Fibroblast of peridontal ligament (primary cell): ENCODE results near the gene SCFD1.
"Not testable (repeated sequence)": the region's sequence is repeated elsewhere in the genome, so short reads cannot be mapped to it uniquely, and the experiment has no call there.

ENCODE experiments used
- DNase-seq: peaks from one replicate; pipeline ENCODE4 v3.0.0-alpha.2; 2010; ENCODE audit errors: extremely low read depth

Gene SCFD1, protein sequence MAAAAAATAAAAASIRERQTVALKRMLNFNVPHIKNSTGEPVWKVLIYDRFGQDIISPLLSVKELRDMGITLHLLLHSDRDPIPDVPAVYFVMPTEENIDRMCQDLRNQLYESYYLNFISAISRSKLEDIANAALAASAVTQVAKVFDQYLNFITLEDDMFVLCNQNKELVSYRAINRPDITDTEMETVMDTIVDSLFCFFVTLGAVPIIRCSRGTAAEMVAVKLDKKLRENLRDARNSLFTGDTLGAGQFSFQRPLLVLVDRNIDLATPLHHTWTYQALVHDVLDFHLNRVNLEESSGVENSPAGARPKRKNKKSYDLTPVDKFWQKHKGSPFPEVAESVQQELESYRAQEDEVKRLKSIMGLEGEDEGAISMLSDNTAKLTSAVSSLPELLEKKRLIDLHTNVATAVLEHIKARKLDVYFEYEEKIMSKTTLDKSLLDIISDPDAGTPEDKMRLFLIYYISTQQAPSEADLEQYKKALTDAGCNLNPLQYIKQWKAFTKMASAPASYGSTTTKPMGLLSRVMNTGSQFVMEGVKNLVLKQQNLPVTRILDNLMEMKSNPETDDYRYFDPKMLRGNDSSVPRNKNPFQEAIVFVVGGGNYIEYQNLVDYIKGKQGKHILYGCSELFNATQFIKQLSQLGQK

DNA sequence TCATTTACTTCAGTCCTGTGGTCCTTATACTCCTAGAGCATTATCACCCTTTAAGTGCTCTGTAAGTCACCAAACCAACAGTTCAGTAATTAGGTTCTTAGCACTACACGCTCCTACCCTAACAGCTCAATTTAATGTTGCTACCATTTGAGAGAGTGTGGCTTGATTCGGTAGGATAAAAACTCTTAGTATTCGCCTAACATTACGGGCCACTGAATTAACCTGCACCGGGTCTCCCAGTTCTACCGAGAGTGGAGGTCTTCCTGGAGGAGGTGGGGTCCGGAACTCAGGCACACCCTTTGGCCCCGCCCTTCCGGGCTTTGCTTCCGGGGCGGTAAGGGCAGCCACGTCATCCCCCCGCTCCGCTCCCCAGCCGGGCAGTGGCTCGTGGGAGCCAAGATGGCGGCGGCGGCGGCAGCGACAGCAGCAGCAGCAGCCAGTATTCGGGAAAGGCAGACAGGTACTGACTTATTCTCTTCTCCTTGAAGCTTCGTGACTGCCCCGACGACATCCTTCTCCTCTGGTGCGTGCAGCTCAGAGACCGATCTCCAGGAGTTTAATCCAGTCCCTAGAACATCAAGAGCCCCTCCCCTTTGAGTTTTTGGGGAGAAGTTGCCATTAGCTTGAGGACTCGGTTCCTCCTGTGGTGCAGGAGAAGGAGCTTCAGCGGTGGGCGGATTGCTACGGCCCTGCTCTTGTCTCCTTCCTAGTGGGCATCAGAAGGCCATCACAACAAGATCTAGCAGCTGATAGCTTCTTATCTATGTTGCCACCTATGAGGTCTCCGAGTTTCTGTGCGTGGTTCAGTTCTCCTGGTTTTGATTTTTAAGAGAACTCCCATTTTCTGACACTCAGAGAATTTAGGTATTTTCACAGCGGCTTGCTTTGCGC is at the start of gene SCFD1:
TSS of gene SCFD1 (plus strand) at position 380 of the 891 bp plus-strand sequence. CDS start at position 400, 20 bp downstream.
- peak; percentile 84 for DNase-seq

GRCh38 chr14:30572771-30573170 is 49.3 kb upstream of the SCFD1 start:
- DNase-seq, result no peak

DNA sequence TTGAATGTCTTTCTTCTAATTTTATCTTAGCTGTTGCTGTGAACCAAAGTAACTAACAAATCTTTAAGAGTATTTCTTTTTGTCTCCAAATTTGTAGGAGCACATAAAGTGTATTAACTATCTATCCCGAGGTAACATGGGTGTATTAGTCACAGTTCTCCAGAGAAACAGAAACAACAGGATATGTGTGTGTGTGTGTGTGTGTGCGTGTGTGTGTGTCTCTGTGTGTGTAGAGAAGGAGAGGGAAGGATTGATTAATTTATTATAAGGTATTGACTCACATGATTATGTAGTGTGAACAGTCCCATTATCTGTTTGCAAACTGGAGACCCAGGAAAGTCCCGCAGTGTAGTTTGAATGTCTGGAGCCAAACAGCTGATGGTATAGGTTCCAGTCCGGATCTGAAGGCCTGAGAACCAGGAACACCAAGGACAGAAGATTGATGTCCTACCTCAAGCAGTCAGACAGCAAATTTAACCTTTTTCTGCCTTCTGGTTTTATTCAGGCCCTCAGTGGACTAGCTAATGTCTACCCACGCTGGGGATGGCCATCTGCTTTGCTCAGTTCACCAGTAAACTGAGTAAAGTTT is 48.8 kb upstream of the SCFD1 start:
- peak; percentile 58 for DNase-seq

- no peak for DNase-seq
Measured at GRCh38 chr14:30573966-30574365, 48.2 kb upstream of the SCFD1 start.

GRCh38 chr14:30574777-30575176 is 47.3 kb upstream of the SCFD1 start:
- DNase-seq, result not testable (repeated sequence)

GRCh38 chr14:30576333-30576732 is 45.8 kb upstream of the SCFD1 start:
- DNase-seq, result not testable (repeated sequence)

DNA sequence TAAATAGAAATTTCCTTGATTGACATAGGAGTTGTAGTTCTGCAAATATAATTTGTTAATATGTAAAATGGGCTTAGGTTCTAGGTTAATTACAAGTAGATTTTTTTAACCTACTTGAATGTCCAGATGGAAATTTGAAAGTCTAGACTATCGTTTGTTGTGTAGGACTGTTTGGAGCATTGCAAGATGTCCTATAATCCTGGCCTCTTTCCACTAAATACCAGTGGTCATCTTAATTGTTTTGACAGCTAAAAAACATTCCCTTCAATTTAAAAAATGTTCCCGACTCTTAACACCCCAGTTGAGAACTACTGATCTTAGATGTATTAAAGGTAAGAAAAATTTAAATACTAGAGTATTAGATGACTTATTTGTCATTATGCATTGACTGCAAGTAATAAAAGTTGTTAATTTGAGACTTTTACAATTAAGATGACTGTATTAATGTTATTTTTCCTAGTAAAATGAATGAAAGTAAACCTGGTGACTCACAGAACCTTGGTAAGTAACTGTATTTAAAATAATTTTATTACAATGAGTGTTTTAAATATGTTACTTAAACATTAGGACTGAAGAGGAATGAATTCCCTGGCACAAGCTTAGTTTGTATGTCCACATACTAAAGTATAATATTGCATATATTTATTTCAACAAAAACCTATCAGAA is 41.4 kb upstream of the SCFD1 start:
- DNase-seq, result no peak

DNA sequence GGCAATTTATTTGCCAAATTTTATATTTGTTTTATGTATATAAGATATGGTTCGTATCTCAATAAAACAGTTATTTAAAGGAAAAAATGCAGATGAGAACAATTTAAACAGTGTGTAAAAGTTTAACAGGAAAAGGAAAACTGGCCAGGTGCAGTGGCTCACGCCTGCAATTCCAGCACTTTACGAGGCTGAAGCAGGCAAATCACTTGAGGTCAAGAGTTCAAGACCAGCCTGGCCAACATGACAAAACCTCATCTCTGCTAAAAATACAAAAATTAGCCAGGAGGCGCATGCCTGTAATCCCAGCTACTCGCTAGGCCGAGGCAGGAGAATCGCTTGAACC is 40.9 kb upstream of the SCFD1 start:
- DNase-seq, result no peak

DNA sequence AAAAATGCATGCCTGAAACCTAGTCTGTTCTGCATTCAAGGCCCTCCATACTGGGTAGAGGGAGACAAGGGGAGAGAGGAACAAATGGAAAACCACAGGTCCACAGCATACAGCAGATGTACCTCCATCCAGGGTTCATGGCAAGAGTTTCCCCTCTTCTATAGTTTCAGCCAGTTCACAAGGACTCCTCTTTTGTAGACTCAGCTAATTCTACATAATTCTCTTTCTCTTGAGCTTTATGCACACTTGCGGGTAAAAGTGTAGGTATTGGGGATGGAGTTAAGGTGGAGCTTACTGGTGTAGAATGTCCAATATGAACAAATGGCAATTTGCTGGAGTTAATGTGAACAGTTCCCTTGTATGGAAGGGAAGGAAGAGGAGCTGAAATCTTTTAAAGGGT is 39.7 kb upstream of the SCFD1 start:
- DNase-seq, result no peak

- DNase-seq, result peak; percentile 83
Measured at GRCh38 chr14:30584058-30584630, 38.0 kb upstream of the SCFD1 start.

DNA sequence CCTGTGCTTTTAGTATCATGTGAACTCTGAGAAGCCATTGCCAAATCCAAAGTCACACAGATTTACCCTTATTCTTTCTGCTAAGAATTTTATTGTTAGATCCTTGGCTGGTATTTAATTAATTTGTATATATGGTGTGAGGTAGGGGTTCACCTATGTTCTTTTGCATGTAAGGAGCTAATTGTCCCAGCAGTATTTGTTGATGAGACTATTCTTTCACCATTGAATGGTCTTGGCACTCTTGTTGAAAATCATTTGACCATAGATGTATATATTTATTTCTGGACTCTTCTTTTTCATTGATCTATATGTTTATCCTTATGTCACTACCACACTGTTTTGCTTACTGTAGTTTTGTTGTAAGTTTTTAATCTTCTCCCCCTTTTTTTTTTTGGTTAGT is 36.9 kb upstream of the SCFD1 start:
- no peak for DNase-seq

DNA sequence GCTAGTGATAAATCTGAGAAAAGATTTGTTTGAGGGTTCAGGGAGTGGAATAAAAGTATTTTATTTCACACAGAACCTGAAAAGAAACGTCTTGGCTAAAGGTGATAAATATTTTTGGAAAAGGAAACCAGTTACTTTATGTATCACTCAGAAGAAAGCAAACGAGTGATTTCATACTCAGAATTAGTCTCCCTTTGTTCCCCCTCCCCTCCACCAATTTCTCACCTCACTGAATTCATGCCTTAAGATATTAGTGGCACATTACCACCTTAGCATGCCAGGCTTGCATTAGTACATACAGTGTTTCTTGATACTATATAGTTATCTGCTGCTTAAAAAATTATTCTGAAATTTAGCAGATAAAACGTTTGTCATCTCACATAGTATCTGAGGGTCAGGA is 35.0 kb upstream of the SCFD1 start:
- DNase-seq, result no peak

DNA sequence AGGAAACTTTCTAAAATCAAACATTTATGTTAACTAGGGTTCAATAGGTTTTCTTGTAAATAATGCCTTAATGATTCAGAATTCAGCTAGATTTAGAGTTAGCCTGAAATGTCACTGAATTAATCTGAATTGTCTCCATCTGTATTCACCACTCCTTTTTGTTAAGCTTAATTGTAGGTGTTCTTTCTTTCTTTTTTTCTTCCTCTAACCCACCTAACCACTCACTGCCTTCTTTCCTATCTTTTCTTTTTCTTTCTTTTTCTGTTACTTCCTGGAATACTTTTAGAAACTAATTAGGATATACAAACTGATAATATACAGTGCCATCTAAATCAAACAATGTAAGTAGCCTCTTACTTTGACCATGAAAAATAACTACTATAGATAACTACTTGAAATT is 33.2 kb upstream of the SCFD1 start:
- DNase-seq, result no peak

GRCh38 chr14:30596935-30597334 is 25.2 kb upstream of the SCFD1 start:
- DNase-seq, result no peak

GRCh38 chr14:30597504-30597903 is 24.6 kb upstream of the SCFD1 start:
- DNase-seq, result no peak

DNA sequence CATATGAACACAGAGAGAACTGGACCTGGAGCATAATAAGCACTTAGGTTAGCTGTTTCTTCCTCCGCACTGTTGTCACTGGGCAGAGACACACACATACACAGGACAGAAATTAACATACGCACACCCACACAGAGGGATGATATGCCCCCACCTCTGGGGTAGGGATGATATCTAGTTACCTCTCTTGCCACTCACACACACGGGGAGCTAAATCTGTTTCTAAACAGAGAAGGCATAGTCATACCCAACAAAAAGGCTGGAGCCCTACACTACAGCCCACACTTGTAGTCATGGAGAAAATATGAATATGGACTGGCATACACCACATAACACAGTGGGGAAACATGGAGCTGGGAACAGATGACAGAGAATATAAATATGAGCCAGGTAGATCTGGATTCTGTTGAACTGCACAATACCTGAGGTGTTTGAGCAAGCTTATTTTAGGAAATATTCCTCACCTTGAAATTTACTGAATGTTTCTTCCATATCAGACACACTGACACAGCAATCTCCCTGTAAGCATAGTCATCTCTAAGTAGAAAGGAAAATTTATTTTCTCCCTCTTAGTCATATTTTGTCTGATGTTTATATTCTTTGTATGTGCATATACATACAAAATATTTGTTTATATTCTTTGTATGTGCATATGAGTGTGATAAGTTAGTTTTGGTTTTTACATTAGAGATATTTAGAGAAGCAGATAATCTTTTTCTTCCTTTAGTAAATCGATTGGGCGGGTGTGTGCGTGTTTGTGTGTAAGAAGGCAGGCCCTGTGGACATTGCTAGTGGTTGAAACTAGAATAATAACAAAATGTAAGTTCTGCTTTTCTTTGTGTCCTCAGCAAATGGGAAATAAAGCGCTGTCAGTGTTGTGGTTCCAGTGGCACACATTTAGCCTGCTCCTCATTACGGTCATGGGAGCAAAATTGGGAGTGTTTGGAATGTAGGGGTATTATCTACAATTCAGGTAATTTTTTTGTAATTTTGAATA is 20.9 kb upstream of the SCFD1 start:
- no peak for DNase-seq

GRCh38 chr14:30603402-30603801 is 18.7 kb upstream of the SCFD1 start:
- no peak for DNase-seq

DNA sequence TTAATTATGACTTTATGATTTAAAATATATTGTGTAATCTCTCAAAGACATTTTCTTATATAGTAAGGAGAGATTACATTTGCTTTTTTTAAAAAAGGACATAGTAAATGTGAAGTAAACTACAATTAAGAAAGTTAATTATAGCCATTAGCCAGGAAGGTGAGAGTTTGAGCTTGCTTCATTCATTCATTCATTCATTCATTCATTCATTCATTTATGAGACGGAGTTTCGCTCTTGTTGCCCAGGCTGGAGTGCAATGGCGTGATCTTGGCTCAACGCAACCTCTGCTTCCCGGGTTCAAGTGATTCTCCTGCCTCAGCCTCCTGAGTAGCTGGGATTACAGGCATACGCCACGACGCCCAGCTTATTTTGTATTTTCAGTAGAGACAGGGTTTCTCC is 17.4 kb upstream of the SCFD1 start:
- not testable (repeated sequence) for DNase-seq

- peak; percentile 32 for DNase-seq
Measured at GRCh38 chr14:30607156-30607780, 14.9 kb upstream of the SCFD1 start.
